ENCODE results near the gene PAX2.

The PAX2 gene

GRCh38 chr10:100725071-100725471 lies 20.3 kb upstream of the PAX2 start:
- no peak for DNase-seq

- no peak for DNase-seq
These were observed 19.4 kb upstream of the PAX2 start for GRCh38 chr10:100725869-100726426.

- DNase-seq: no peak
These were observed 17.6 kb upstream of the PAX2 start for GRCh38 chr10:100727808-100728207.

GRCh38 chr10:100728928-100729861 lies 16.2 kb upstream of the PAX2 start:
- no peak for DNase-seq

GRCh38 chr10:100729862-100730724 lies 15.3 kb upstream of the PAX2 start:
- no peak for DNase-seq

GRCh38 chr10:100730725-100731406 lies 14.5 kb upstream of the PAX2 start:
- DNase-seq: peak; percentile 51

GRCh38 chr10:100731407-100732240 lies 13.8 kb upstream of the PAX2 start:
- no peak for DNase-seq

- no peak for DNase-seq
These were observed 13.2 kb upstream of the PAX2 start for GRCh38 chr10:100732241-100732596.

- no peak for DNase-seq
These were observed 12.1 kb upstream of the PAX2 start for GRCh38 chr10:100733329-100733728.

- no peak for DNase-seq
These were observed 10.9 kb upstream of the PAX2 start for GRCh38 chr10:100734295-100735086.

GRCh38 chr10:100735087-100735336 lies 10.4 kb upstream of the PAX2 start:
- DNase-seq: no peak

GRCh38 chr10:100735337-100736143 lies 9.8 kb upstream of the PAX2 start:
- DNase-seq: no peak

GRCh38 chr10:100736144-100736808 lies 9.1 kb upstream of the PAX2 start:
- no peak for DNase-seq

- no peak for DNase-seq
These were observed 8.5 kb upstream of the PAX2 start for GRCh38 chr10:100736809-100737354.

- DNase-seq: no peak
These were observed 7.9 kb upstream of the PAX2 start for GRCh38 chr10:100737355-100738054.

- no peak for DNase-seq
These were observed 7.1 kb upstream of the PAX2 start for GRCh38 chr10:100738055-100738827.

GRCh38 chr10:100739517-100740368 lies 5.6 kb upstream of the PAX2 start:
- no peak for DNase-seq
